Colonic mucosa (tissue), 4 donors: Measurements from ENCODE around the gene CDK10. TPM values are rescaled to one million over a fixed set of nuclear protein-coding genes. Genes with fewer than 3 reads are reported as not detected.
"Not testable (repeated sequence)": the region's sequence is repeated elsewhere in the genome, so short reads cannot be mapped to it uniquely, and the experiment has no call there.

Experiments
- DNase-seq: peaks from one replicate; pipeline ENCODE4 v3.0.0-alpha.2; 2020
- H3K27ac ChIP-seq: fragments of 200-600 bp; one replicate; pipeline ENCODE4 v1.8.0; 2021
- H3K27me3 ChIP-seq: fragments of 200-600 bp; one replicate; pipeline ENCODE4 v1.8.0; 2021
- H3K36me3 ChIP-seq: fragments of 200-600 bp; one replicate; pipeline ENCODE4 v1.8.0; 2021
- H3K4me1 ChIP-seq: fragments of 200-600 bp; one replicate; pipeline ENCODE4 v1.8.0; 2021; ENCODE audit warnings: mild to moderate bottlenecking
- H3K4me3 ChIP-seq: fragments of 200-600 bp; one replicate; pipeline ENCODE4 v1.8.0; 2021
- H3K9ac ChIP-seq, 2 donors: one replicate each; pipeline ENCODE4 v1.7.0; 2013; ENCODE audit warnings: control low read depth in 2 of 2, low read depth in 2 of 2, low read length in 2 of 2
- H3K9me3 ChIP-seq: fragments of 200-600 bp; one replicate; pipeline ENCODE4 v1.8.0; 2021
- CTCF ChIP-seq: fragments of 200-600 bp; IDR thresholded peaks from one replicate; pipeline ENCODE4 v1.8.0; 2022; ENCODE audit warnings: antibody characterized with exemption, mild to moderate bottlenecking
- intact Hi-C: fragments of 100-400 bp; cut with DNase I; formaldehyde crosslinking; loops from one replicate; pipeline ENCODE4 v1.14.1; 2022
- total RNA-seq, 2 donors: library from RNA; stranded (reverse); fragmentation: NEBNext Ultra II Directional in 1 of 2; extraction: Animal tissue kit (Norgen Biotek cat#: 25700) in 1 of 2; gene quantifications; one replicate each; pipeline ENCODE4 v1.2.1, GENCODE V29; 2021
- donor health status: healthy.
- donor health status: DM: no; HTN: no; CAD: no.
- donor health status: DM: no; HTN: no; CAD: no.

CDK10 gene
- total RNA-seq, 2 donors from 2014 or later = 72.2 to 136 TPM

DNA sequence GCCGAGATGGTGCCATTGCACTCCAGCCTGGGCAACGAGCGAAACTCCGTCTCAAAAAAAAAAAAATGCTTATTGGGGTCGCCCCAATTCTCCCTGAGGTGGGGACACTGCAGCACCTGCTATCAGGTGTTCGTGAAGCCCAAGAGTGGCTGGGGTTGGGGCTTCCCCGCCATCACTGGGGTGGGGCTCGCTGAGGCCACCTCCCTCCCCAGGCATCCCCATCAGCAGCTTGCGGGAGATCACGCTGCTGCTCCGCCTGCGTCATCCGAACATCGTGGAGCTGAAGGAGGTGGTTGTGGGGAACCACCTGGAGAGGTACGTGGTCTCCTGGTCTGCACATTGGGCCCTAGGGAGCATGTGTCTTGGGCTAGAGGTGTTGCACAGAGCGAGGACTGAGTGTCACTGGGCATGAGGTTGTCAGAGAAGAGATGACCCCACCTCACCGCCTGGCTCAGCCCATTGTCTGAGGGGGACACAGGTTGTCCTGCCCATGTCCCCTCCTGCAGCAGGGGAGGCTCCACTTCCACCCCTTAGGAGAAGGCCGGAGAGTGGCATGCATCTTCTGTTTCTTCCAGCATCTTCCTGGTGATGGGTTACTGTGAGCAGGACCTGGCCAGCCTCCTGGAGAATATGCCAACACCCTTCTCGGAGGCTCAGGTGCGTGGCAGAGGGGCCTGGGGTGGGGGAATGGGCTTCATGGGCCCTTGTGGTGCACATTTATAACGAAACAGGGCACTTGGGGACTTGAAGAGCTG, 4.9 kb downstream of the CDK10 start:
- Histone ChIP-seq H3K9ac (no peak overlapping the region), H3K4me3 (no peak overlapping the region), H3K9me3 (no peaks in the 10 kb centered on the region), H3K27ac (no peak overlapping the region), H3K4me1 (peaks cover 11% of the 10 kb centered on the region), H3K36me3 (peaks cover 17% of the 10 kb centered on the region), H3K27me3 (no peaks in the 10 kb centered on the region)
- intact Hi-C loops = no loop called here
- no peak for TF ChIP-seq CTCF
- DNase-seq = no peak

GRCh38 chr16:89691986-89692569, 5.6 kb downstream of the CDK10 start:
- Histone ChIP-seq H3K27ac (no peak overlapping the region), H3K9me3 (no peaks in the 10 kb centered on the region), H3K4me1 (peaks cover 11% of the 10 kb centered on the region), H3K27me3 (no peaks in the 10 kb centered on the region), H3K36me3 (peaks cover 17% of the 10 kb centered on the region), H3K9ac (no peak overlapping the region), H3K4me3 (no peak overlapping the region)
- intact Hi-C loops = no loop called here
- TF ChIP-seq CTCF = no peak
- DNase-seq = no peak

DNA sequence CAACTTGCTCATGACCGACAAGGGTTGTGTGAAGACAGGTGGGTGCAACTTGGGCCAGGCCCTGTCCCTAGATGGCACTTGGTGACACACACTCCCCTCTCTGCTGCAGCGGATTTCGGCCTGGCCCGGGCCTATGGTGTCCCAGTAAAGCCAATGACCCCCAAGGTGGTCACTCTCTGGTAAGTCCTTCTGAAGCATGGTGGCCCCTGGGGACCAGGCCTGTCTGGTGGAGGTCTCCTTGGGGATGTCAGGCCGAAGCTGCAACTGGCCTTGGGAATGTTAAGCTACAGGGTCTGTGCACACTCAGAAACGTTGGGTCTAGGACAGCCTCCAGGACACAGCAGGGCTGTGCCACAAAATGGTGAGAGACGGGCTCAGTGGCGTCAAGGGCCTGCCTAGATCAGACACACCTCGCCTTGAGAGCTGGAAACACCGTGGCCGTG, 6.8 kb downstream of the CDK10 start:
- Histone ChIP-seq H3K9ac (no peak overlapping the region), H3K27ac (no peak overlapping the region), H3K4me1 (no peaks in the 10 kb centered on the region), H3K9me3 (no peaks in the 10 kb centered on the region), H3K36me3 (peaks cover 17% of the 10 kb centered on the region), H3K27me3 (no peaks in the 10 kb centered on the region), H3K4me3 (no peak overlapping the region)
- DNase-seq = no peak
- no peak for TF ChIP-seq CTCF
- intact Hi-C loops = no loop called here

DNA sequence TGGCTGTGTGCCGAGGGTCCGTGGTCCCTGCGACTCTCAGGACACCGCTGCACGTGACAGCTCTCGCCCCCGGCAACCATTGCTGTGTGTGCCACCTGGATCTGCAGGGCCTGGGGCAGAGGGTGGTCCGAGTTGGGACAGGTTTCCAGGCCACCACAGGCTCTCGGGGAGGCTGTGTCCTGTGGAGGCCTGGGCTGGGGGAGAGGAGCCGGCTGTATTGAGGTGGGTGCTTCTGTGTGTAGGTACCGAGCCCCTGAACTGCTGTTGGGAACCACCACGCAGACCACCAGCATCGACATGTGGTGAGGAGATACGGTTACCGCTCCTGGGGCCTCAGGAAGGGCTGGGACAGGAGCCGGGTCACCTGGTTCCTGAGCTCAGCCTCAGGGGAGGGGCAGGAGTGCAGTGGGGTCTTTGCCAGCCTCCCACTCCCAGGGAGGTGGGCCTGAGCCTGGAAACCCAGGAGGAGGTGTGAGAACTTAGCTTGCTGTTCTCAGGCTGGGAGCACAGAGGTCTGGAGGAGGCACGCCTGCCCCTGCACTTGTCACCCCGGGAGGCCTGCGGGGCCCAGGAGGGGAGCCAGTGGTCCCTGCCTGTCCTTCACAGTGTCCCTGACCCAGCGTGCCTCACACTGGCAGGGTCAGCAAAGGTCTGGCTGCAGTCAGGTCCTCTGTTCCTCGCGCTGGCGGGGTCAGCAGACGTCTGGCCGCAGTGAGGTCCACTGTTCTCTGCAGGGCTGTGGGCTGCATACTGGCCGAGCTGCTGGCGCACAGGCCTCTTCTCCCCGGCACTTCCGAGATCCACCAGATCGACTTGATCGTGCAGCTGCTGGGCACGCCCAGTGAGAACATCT, 7.7 kb downstream of the CDK10 start:
- no peak for DNase-seq
- no peak overlapping the region for H3K4me3 ChIP-seq
- no peaks in the 10 kb centered on the region for H3K9me3 ChIP-seq
- peaks cover 17% of the 10 kb centered on the region for H3K36me3 ChIP-seq
- no peaks in the 10 kb centered on the region for H3K4me1 ChIP-seq
- intact Hi-C loops = no loop called here
- TF ChIP-seq CTCF = no peak
- H3K9ac ChIP-seq = no peak overlapping the region
- no peaks in the 10 kb centered on the region for H3K27me3 ChIP-seq
- H3K27ac ChIP-seq = no peak overlapping the region

DNA sequence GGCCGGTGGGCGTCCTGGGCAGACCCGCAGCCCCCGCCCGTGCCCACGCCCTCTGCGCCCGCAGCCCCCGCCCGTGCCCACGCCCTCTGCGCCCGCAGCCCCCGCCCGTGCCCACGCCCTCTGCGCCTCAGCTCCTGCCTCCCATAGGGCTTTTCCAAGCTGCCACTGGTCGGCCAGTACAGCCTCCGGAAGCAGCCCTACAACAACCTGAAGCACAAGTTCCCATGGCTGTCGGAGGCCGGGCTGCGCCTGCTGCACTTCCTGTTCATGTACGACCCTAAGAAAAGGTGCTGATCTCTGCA, 8.2 kb downstream of the CDK10 start:
- intact Hi-C loops = not testable (repeated sequence)
- H3K36me3 ChIP-seq = peaks cover 17% of the 10 kb centered on the region

More for the DNA sequence above, 8.2 kb downstream of the CDK10 start:
- H3K9me3 ChIP-seq, DNase-seq, H3K4me3 ChIP-seq, H3K4me1 ChIP-seq, H3K27ac ChIP-seq, H3K9ac ChIP-seq, H3K27me3 ChIP-seq: not testable (repeated sequence)
